Measurements from ENCODE around the gene TFF2. TPM values are rescaled to one million over a fixed set of nuclear protein-coding genes. Genes with fewer than 3 reads are reported as not detected.

TFF2 gene
- polyA plus RNA-seq, 1 of the 3 experiments (the other 2 are of a cell fraction) = not detected

GRCh38 chr21:42338729-42339715 lies 11.8 kb downstream of the TFF2 start:
- Histone ChIP-seq H3F3A (replicated peaks; ENCODE audit: insufficient read depth) (no peaks in the 10 kb centered on the region), H4K20me1 (ENCODE audit: insufficient read depth) (no peaks in the 10 kb centered on the region), H2AFZ (ENCODE audit: low read depth) (no peak overlapping the region), H3K9me2 (no peaks in the 10 kb centered on the region), H3K36me3 (replicated peaks in 1 of 2; ENCODE audit: control insufficient read depth in 1 of 2, insufficient read depth in 2 of 2, low read length in 1 of 2) (no peaks in the 10 kb centered on the region), H3K27me3 (ENCODE audit: insufficient read depth) (no peaks in the 10 kb centered on the region), H3K27ac (ENCODE audit: low read depth in 2 of 2, low read length in 1 of 2) (no peak overlapping the region), H3K4me3 (ENCODE audit: low read depth in 2 of 2, low read length in 1 of 2) (no peak overlapping the region), H3K79me2 (ENCODE audit: insufficient read depth) (no peaks in the 10 kb centered on the region), H3K9ac (no peak overlapping the region), H3K4me1 (ENCODE audit: control insufficient read depth in 1 of 2, insufficient read depth in 2 of 2, low read depth in 1 of 2, low read length in 1 of 2) (no peaks in the 10 kb centered on the region), H3K4me2 (no peak overlapping the region), H3K9me3 (no peaks in the 10 kb centered on the region)
- DNase-seq = no peak
- 59% methylated on average over 13 of the region's 17 CpGs for WGBS (ENCODE audit: low lambda C conversion rate)
- TF ChIP-seq GABPA (IDR thresholded peaks at IDR 0.05; ENCODE audit: low read depth) = no peak
- TF ChIP-seq ZBTB33 (IDR thresholded peaks at IDR 0.05; ENCODE audit: borderline replicate concordance, low read depth) = no peak
- no peak for TF ChIP-seq MAX (IDR thresholded peaks at IDR 0.05; ENCODE audit: low read depth)
- TF ChIP-seq FOXJ3 (CRISPR knock-in tag; IDR thresholded peaks at IDR 0.05) = no peak
- no peak for TF ChIP-seq EZH2phosphoT487 (IDR thresholded peaks at IDR 0.05; ENCODE audit: borderline replicate concordance, low read depth)
- TF ChIP-seq FOXM1 (IDR thresholded peaks at IDR 0.05; ENCODE audit: low read depth) = no peak
- TF ChIP-seq YY1 (IDR thresholded peaks at IDR 0.05; ENCODE audit: low read depth) = no peak
- no peak for TF ChIP-seq RFX5 (IDR thresholded peaks at IDR 0.05; ENCODE audit: low read length)
- no peak for TF ChIP-seq EP300 (IDR thresholded peaks at IDR 0.05; ENCODE audit: borderline replicate concordance in 1 of 2, low read depth in 1 of 2, low read length in 1 of 2)
- TF ChIP-seq MXI1 (IDR thresholded peaks at IDR 0.05; ENCODE audit: low read depth, low read length) = no peak
- no peak for TF ChIP-seq NFIC (IDR thresholded peaks at IDR 0.05; ENCODE audit: borderline replicate concordance)
- TF ChIP-seq ELF1 (IDR thresholded peaks at IDR 0.05) = no peak
- TF ChIP-seq CTCF (IDR thresholded peaks at IDR 0.05) = no peak
- TF ChIP-seq RXRA (IDR thresholded peaks at IDR 0.05; ENCODE audit: borderline replicate concordance, low read depth) = no peak
- no peak for TF ChIP-seq TEAD4 (IDR thresholded peaks at IDR 0.05; ENCODE audit: borderline replicate concordance, insufficient read depth)
- TF ChIP-seq JUND (IDR thresholded peaks at IDR 0.05) = no peak
- no peak for TF ChIP-seq USF2 (IDR thresholded peaks at IDR 0.05; ENCODE audit: borderline replicate concordance, low read depth, low read length)
- CTCF ChIA-PET = interaction anchor here (1.3 to 1.4 kb wide), 3 partner anchors 29 to 200 kb away, joined by 3 to 4 read pairs (median 3); no protein-coding TSS in a partner anchor
- POLR2A ChIA-PET = no interaction called here

Data from SK-N-SH (cell line).